ENCODE data around the gene CACNG5. TPM values are rescaled to one million over a fixed set of nuclear protein-coding genes. Genes with fewer than 3 reads are reported as not detected.

The CACNG5 gene
- total and polyA plus RNA-seq, 2 experiments from 2014 or later, result 1.8 to 3.3 TPM

DNA sequence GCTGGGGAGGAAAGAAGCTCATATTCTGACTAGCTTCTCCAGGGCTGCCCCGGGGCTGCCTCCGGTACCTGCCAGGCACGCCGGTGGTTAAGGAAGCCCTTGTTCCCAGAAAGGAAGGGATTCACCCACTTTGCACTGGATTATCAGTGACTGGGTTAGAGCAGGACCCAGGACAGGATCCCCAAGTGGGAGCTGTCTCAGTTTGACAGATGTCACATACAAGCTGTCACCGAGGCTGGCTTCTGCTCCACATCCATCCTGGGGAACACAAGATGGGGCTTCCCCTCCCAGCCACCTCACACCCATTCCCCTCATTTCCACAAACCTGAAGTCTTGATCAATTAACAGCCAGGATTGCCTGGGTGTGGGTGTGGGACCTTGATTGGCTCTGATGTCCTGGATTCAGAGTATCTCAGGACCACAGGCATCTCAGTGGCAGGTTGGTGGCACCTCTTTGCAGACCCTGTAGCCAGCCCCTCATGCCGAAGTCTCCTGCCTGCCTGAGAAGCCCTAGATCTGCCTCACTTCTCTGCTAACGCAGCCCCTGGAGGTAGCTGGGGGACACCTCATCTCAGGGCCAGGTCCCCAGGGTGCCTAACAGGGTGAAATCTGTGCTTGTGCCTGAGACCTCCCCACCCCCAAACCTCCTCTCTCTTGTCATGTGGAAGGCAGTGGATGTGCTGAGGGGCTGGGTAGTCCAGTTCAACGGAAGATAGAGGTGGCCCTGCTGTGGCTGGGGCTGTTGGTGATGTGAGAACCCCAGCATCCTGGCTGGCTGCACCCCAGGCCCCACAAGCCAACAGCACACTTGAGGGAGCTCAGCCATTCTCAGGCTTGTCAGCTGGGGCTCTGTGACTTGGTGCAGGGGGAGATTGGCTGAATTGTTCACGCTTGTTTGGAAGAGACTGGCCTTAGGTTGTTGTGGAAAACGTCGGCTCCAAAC, 1.4 kb downstream of the CACNG5 start (continued):
- TF ChIP-seq, protein P1, sequence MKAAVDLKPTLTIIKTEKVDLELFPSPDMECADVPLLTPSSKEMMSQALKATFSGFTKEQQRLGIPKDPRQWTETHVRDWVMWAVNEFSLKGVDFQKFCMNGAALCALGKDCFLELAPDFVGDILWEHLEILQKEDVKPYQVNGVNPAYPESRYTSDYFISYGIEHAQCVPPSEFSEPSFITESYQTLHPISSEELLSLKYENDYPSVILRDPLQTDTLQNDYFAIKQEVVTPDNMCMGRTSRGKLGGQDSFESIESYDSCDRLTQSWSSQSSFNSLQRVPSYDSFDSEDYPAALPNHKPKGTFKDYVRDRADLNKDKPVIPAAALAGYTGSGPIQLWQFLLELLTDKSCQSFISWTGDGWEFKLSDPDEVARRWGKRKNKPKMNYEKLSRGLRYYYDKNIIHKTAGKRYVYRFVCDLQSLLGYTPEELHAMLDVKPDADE (IDR thresholded peaks at IDR 0.05), result no peak
- no peak for TF ChIP-seq ZNF331 (CRISPR knock-in tag; IDR thresholded peaks at IDR 0.05; ENCODE audit: low read depth)
- TF ChIP-seq NANOG (IDR thresholded peaks at IDR 0.05; ENCODE audit: borderline replicate concordance), result no peak
- no peak for TF ChIP-seq POLR2AphosphoS5 (IDR thresholded peaks at IDR 0.05; ENCODE audit: low read depth)
- no peak for TF ChIP-seq CREB1 (CRISPR knock-in tag; IDR thresholded peaks at IDR 0.05; ENCODE audit: low read depth)
- no peak for TF ChIP-seq JUNB (IDR thresholded peaks at IDR 0.05; ENCODE audit: unreplicated experiment)

DNA sequence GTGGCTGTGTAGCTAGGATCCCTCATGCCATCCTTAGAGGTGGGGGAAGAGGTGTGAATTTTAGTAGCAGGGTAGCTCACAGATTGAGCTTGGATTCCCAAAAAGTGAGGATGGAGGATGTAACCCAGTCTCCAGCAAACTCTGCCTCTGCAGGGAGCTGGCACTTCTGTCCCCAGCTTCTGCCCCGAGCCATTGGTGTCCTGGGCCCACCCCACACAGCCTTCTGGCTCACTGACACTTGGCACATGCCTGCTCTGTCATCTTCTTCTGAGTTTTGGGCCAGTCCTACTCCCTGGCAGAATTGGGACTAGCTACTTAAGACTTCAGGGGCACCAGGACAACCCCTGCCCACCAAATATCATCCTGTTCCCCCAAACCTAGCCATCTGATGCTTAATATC, 2.3 kb downstream of the CACNG5 start:
- no peaks in the 10 kb centered on the region for H3K9me3 Mint-ChIP-seq
- no peaks in the 10 kb centered on the region for H4K20me1 ChIP-seq (replicated peaks; ENCODE audit: insufficient read depth)
- peaks cover 15% of the 10 kb centered on the region for H3K27me3 Mint-ChIP-seq (ENCODE audit: insufficient read depth, low read depth, poor library complexity)
- no peak overlapping the region for H2AFZ ChIP-seq
- no peak overlapping the region for H3K4me3 Mint-ChIP-seq
- peaks cover 2% of the 10 kb centered on the region; the same call in 2 of the 3 replicates for H3K4me1 Mint-ChIP-seq
- H3K27ac ChIP-seq (ENCODE audit: low read depth), result no peak overlapping the region
- no peaks in the 10 kb centered on the region for H3K36me3 Mint-ChIP-seq (ENCODE audit: low read depth)
- ATAC-seq (no peak), DNase-seq (ENCODE audit: low spot score) (no peak)
- H3K79me2 ChIP-seq (replicated peaks; ENCODE audit: insufficient read depth), result no peaks in the 10 kb centered on the region
- no peaks in the 10 kb centered on the region for H3F3A ChIP-seq (replicated peaks; ENCODE audit: low read depth)
- no peak overlapping the region for H3K4me2 ChIP-seq
- no peaks in the 10 kb centered on the region for H3K36me3 ChIP-seq (ENCODE audit: insufficient read depth)
- no peak overlapping the region for H3K27ac Mint-ChIP-seq
- no peaks in the 10 kb centered on the region for H3K9me2 ChIP-seq (ENCODE audit: insufficient read depth)
- H3K4me3 ChIP-seq, result no peak overlapping the region
- 0 out of 2 replicates have a peak, but pooled peaks cover 10% of the 10 kb centered on the region for H3K27me3 ChIP-seq (ENCODE audit: insufficient read depth)
- H3K4me1 ChIP-seq (ENCODE audit: insufficient read depth), result no peaks in the 10 kb centered on the region
- TF ChIP-seq STAT1 (IDR thresholded peaks at IDR 0.05; ENCODE audit: unreplicated experiment) (no peak), CREB1 (CRISPR knock-in tag; IDR thresholded peaks at IDR 0.05; ENCODE audit: low read depth) (no peak), ZNF114 (CRISPR knock-in tag; IDR thresholded peaks at IDR 0.05) (no peak), ZNF331 (CRISPR knock-in tag; IDR thresholded peaks at IDR 0.05; ENCODE audit: low read depth) (no peak), POLR2AphosphoS5 (IDR thresholded peaks at IDR 0.05; ENCODE audit: low read depth) (no peak), EZH2phosphoT487 (IDR thresholded peaks at IDR 0.05; ENCODE audit: unreplicated experiment) (no peak)
- TF ChIP-seq, protein P2, sequence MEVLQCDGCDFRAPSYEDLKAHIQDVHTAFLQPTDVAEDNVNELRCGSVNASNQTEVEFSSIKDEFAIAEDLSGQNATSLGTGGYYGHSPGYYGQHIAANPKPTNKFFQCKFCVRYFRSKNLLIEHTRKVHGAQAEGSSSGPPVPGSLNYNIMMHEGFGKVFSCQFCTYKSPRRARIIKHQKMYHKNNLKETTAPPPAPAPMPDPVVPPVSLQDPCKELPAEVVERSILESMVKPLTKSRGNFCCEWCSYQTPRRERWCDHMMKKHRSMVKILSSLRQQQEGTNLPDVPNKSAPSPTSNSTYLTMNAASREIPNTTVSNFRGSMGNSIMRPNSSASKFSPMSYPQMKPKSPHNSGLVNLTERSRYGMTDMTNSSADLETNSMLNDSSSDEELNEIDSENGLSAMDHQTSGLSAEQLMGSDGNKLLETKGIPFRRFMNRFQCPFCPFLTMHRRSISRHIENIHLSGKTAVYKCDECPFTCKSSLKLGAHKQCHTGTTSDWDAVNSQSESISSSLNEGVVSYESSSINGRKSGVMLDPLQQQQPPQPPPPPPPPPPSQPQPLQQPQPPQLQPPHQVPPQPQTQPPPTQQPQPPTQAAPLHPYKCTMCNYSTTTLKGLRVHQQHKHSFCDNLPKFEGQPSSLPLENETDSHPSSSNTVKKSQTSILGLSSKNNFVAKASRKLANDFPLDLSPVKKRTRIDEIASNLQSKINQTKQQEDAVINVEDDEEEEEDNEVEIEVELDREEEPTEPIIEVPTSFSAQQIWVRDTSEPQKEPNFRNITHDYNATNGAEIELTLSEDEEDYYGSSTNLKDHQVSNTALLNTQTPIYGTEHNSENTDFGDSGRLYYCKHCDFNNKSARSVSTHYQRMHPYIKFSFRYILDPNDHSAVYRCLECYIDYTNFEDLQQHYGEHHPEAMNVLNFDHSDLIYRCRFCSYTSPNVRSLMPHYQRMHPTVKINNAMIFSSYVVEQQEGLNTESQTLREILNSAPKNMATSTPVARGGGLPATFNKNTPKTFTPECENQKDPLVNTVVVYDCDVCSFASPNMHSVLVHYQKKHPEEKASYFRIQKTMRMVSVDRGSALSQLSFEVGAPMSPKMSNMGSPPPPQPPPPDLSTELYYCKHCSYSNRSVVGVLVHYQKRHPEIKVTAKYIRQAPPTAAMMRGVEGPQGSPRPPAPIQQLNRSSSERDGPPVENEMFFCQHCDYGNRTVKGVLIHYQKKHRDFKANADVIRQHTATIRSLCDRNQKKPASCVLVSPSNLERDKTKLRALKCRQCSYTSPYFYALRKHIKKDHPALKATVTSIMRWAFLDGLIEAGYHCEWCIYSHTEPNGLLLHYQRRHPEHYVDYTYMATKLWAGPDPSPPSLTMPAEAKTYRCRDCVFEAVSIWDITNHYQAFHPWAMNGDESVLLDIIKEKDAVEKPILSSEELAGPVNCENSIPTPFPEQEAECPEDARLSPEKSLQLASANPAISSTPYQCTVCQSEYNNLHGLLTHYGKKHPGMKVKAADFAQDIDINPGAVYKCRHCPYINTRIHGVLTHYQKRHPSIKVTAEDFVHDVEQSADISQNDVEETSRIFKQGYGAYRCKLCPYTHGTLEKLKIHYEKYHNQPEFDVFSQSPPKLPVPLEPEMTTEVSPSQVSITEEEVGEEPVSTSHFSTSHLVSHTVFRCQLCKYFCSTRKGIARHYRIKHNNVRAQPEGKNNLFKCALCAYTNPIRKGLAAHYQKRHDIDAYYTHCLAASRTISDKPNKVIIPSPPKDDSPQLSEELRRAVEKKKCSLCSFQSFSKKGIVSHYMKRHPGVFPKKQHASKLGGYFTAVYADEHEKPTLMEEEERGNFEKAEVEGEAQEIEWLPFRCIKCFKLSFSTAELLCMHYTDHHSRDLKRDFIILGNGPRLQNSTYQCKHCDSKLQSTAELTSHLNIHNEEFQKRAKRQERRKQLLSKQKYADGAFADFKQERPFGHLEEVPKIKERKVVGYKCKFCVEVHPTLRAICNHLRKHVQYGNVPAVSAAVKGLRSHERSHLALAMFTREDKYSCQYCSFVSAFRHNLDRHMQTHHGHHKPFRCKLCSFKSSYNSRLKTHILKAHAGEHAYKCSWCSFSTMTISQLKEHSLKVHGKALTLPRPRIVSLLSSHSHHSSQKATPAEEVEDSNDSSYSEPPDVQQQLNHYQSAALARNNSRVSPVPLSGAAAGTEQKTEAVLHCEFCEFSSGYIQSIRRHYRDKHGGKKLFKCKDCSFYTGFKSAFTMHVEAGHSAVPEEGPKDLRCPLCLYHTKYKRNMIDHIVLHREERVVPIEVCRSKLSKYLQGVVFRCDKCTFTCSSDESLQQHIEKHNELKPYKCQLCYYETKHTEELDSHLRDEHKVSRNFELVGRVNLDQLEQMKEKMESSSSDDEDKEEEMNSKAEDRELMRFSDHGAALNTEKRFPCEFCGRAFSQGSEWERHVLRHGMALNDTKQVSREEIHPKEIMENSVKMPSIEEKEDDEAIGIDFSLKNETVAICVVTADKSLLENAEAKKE (CRISPR knock-in tag; IDR thresholded peaks at IDR 0.05), result no peak
- TF ChIP-seq, protein P1 (IDR thresholded peaks at IDR 0.05), result no peak
- TF ChIP-seq, protein P3, sequence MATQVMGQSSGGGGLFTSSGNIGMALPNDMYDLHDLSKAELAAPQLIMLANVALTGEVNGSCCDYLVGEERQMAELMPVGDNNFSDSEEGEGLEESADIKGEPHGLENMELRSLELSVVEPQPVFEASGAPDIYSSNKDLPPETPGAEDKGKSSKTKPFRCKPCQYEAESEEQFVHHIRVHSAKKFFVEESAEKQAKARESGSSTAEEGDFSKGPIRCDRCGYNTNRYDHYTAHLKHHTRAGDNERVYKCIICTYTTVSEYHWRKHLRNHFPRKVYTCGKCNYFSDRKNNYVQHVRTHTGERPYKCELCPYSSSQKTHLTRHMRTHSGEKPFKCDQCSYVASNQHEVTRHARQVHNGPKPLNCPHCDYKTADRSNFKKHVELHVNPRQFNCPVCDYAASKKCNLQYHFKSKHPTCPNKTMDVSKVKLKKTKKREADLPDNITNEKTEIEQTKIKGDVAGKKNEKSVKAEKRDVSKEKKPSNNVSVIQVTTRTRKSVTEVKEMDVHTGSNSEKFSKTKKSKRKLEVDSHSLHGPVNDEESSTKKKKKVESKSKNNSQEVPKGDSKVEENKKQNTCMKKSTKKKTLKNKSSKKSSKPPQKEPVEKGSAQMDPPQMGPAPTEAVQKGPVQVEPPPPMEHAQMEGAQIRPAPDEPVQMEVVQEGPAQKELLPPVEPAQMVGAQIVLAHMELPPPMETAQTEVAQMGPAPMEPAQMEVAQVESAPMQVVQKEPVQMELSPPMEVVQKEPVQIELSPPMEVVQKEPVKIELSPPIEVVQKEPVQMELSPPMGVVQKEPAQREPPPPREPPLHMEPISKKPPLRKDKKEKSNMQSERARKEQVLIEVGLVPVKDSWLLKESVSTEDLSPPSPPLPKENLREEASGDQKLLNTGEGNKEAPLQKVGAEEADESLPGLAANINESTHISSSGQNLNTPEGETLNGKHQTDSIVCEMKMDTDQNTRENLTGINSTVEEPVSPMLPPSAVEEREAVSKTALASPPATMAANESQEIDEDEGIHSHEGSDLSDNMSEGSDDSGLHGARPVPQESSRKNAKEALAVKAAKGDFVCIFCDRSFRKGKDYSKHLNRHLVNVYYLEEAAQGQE (IDR thresholded peaks at IDR 0.05; ENCODE audit: unreplicated experiment), result no peak

All from GM23338 (cell line).